H1 (cell line): ENCODE results near the gene SLC22A3. TPM values are rescaled to one million over a fixed set of nuclear protein-coding genes. Genes with fewer than 3 reads are reported as not detected.

Experiments used
- CTCF ChIA-PET: fragments of 300-600 bp; sonication (Branson Sonifier 250); formaldehyde crosslinking; loops from one replicate; lab custom pipeline; 2021; ENCODE audit not compliant: partially characterized antibody; lab: Charles Lee
- POLR2A ChIA-PET: fragments of 300-600 bp; sonication (Branson Sonifier 250); formaldehyde crosslinking; loops from one replicate; lab custom pipeline; 2021; ENCODE audit warnings: inconsistent platforms; ENCODE audit not compliant: partially characterized antibody; lab: Charles Lee
- DNase-seq, 2 experiments: peaks; one replicate each; pipeline versions ENCODE4 v3.0.0 to v3.0.0-alpha.2; 2010 to 2022; ENCODE audit warnings: low spot score in 2 of 2, low read depth in 1 of 2, mixed read lengths in 1 of 2
- FAIRE-seq: peaks from 2 replicates; lab custom pipeline; 2011; peaks lifted over from hg19 to GRCh38; lab: Jason Lieb, UNC
- H2AFZ ChIP-seq: 2 replicates; pipeline ENCODE4 v1.8.1; 2012; ENCODE audit warnings: low read length, inconsistent platforms
- H2AK5ac ChIP-seq: 2 replicates; pipeline ENCODE4 v1.6.1; 2013; ENCODE audit warnings: low read depth, low read length
- H2BK120ac ChIP-seq: replicated peaks from 2 replicates; pipeline ENCODE3; 2013; ENCODE audit warnings: low read depth, low read length, inconsistent platforms
- H2BK12ac ChIP-seq: 2 replicates; pipeline ENCODE4 v1.6.1; 2013; ENCODE audit warnings: low read depth, low read length
- H2BK15ac ChIP-seq: 2 replicates; pipeline ENCODE4 v1.6.1; 2013; ENCODE audit warnings: low read length
- H2BK20ac ChIP-seq: 2 replicates; pipeline ENCODE4 v1.6.1; 2013; ENCODE audit warnings: low read length
- H2BK5ac ChIP-seq: 2 replicates; pipeline ENCODE4 v1.6.1; 2013; ENCODE audit warnings: low read depth, low read length
- H3K14ac ChIP-seq: 2 replicates; pipeline ENCODE4 v1.6.1; 2013; ENCODE audit warnings: inconsistent platforms; ENCODE audit not compliant: insufficient read length
- H3K18ac ChIP-seq: 2 replicates; pipeline ENCODE4 v1.6.1; 2013; ENCODE audit warnings: low read length; ENCODE audit errors: extremely low read depth
- H3K23ac ChIP-seq: 2 replicates; pipeline ENCODE4 v1.6.1; 2013; ENCODE audit warnings: inconsistent platforms; ENCODE audit not compliant: insufficient read length
- H3K23me2 ChIP-seq: 2 replicates; pipeline ENCODE4 v1.6.1; 2013; ENCODE audit warnings: low read depth, low read length
- H3K27ac ChIP-seq: 2 replicates; pipeline ENCODE4 v1.6.1; 2011; ENCODE audit warnings: low read depth, low read length, inconsistent platforms
- H3K27me3 ChIP-seq, 4 experiments: replicated peaks in 1 of 4; 1 replicate in 1 of 4; 2 replicates in 3 of 4; pipeline versions ENCODE4 v1.6.1 to v1.8.1; 2011 to 2013; ENCODE audit warnings: low read length in 3 of 4, mild to moderate bottlenecking in 3 of 4, inconsistent platforms in 2 of 4, mixed read lengths in 2 of 4, moderate library complexity in 1 of 4; ENCODE audit not compliant: control insufficient read depth in 3 of 4, insufficient read depth in 3 of 4; ENCODE audit errors: extremely low read depth in 1 of 4
- H3K36me3 ChIP-seq, 4 experiments: 2 replicates each; pipeline versions ENCODE4 v1.6.1 to v1.8.1; 2011 to 2013; ENCODE audit warnings: mild to moderate bottlenecking in 4 of 4, low read length in 3 of 4, moderate library complexity in 2 of 4, control low read depth in 1 of 4, inconsistent platforms in 1 of 4; ENCODE audit not compliant: insufficient read depth in 4 of 4, control insufficient read depth in 2 of 4
- H3K4ac ChIP-seq: replicated peaks from 2 replicates; pipeline ENCODE3; 2013; ENCODE audit warnings: low read length, low read depth, mixed read lengths, inconsistent platforms; ENCODE audit not compliant: insufficient read length
- H3K4me1 ChIP-seq, 4 experiments: replicated peaks in 1 of 4; 1 replicate in 1 of 4; 2 replicates in 3 of 4; pipeline versions ENCODE4 v1.6.1 to v1.8.1; 2011 to 2013; ENCODE audit warnings: low read length in 3 of 4, inconsistent platforms in 2 of 4, mixed read lengths in 1 of 4; ENCODE audit not compliant: insufficient read depth in 4 of 4, control insufficient read depth in 3 of 4
- H3K4me2 ChIP-seq, 2 experiments: 2 replicates each; pipeline versions ENCODE4 v1.6.1 to v1.8.1; 2011 to 2013; ENCODE audit warnings: low read depth in 2 of 2, low read length in 2 of 2, control low read depth in 1 of 2, inconsistent platforms in 1 of 2, mild to moderate bottlenecking in 1 of 2; ENCODE audit not compliant: insufficient read depth in 1 of 2
- H3K4me3 ChIP-seq, 4 experiments: fragments of 200-600, 300-600 bp in 1 of 4; sonication (generic), shearing (Covaris generic), sonication (Bioruptor Twin) in 1 of 4; 2 replicates each; pipeline versions ENCODE4 v1.5.1 to v1.8.1; 2011 to 2016; ENCODE audit warnings: low read length in 4 of 4, low read depth in 3 of 4, control low read depth in 2 of 4, inconsistent platforms in 2 of 4, mild to moderate bottlenecking in 2 of 4, mixed read lengths in 1 of 4, moderate library complexity in 1 of 4; ENCODE audit not compliant: insufficient read depth in 2 of 4; ENCODE audit errors: extremely low read depth in 1 of 4
- H3K56ac ChIP-seq: replicated peaks from 2 replicates; pipeline ENCODE3; 2013; ENCODE audit warnings: low read depth, mild to moderate bottlenecking, mixed read lengths, low read length, inconsistent platforms; ENCODE audit not compliant: insufficient read length
- H3K79me1 ChIP-seq: 2 replicates; pipeline ENCODE4 v1.6.1; 2013; ENCODE audit warnings: low read depth, low read length, control low read depth
- H3K79me2 ChIP-seq, 2 experiments: 2 replicates each; pipeline versions ENCODE4 v1.6.1 to v1.8.1; 2012 to 2013; ENCODE audit warnings: low read length in 2 of 2, mild to moderate bottlenecking in 2 of 2, inconsistent platforms in 1 of 2; ENCODE audit not compliant: insufficient read depth in 2 of 2, control insufficient read depth in 1 of 2
- H3K9ac ChIP-seq, 4 experiments: replicated peaks in 1 of 4; 1 replicate in 1 of 4; 2 replicates in 3 of 4; pipeline versions ENCODE4 v1.6.1 to v1.8.1; 2011 to 2013; ENCODE audit warnings: low read depth in 3 of 4, low read length in 3 of 4, control low read depth in 2 of 4, mild to moderate bottlenecking in 2 of 4, moderate library complexity in 2 of 4, inconsistent platforms in 1 of 4; ENCODE audit errors: extremely low read depth in 1 of 4
- H3K9me3 ChIP-seq, 2 experiments: 2 replicates each; pipeline versions ENCODE4 v1.6.1 to v1.8.1; 2012 to 2013; ENCODE audit warnings: mild to moderate bottlenecking in 2 of 2, moderate library complexity in 2 of 2, control low read depth in 1 of 2, inconsistent platforms in 1 of 2, low read depth in 1 of 2, low read length in 1 of 2, mixed read lengths in 1 of 2; ENCODE audit not compliant: insufficient read depth in 2 of 2
- H4K20me1 ChIP-seq, 2 experiments: replicated peaks in 1 of 2; 2 replicates each; pipeline versions ENCODE3 to v1.8.1; 2011 to 2013; ENCODE audit warnings: inconsistent platforms in 2 of 2, low read length in 2 of 2, mild to moderate bottlenecking in 1 of 2; ENCODE audit not compliant: insufficient read depth in 2 of 2, control insufficient read depth in 1 of 2
- H4K5ac ChIP-seq: 2 replicates; pipeline ENCODE4 v1.6.1; 2013; ENCODE audit warnings: low read length, low read depth, mixed read lengths, inconsistent platforms; ENCODE audit not compliant: insufficient read length
- H4K8ac ChIP-seq: 2 replicates; pipeline ENCODE4 v1.8.0; 2013; ENCODE audit warnings: mild to moderate bottlenecking, moderate library complexity, low read length, inconsistent platforms; ENCODE audit not compliant: insufficient read depth; ENCODE audit errors: extremely low read depth
- H4K91ac ChIP-seq: replicated peaks from 2 replicates; pipeline ENCODE3; 2013; ENCODE audit warnings: low read length, mixed read lengths, inconsistent platforms; ENCODE audit not compliant: insufficient read length
- ATF2 ChIP-seq: IDR thresholded peaks from 2 replicates; pipeline ENCODE4 v1.6.1; 2012; ENCODE audit warnings: low read length, inconsistent platforms
- BACH1 ChIP-seq: IDR thresholded peaks from 2 replicates; pipeline ENCODE4 v1.6.1; 2012; ENCODE audit warnings: low read length, improper control_type of control experiment
- BRCA1 ChIP-seq: IDR thresholded peaks from 2 replicates; pipeline ENCODE4 v1.6.1; 2012; ENCODE audit warnings: low read depth, low read length, improper control_type of control experiment
- CHD2 ChIP-seq: IDR thresholded peaks from 2 replicates; pipeline ENCODE4 v1.6.1; 2012; ENCODE audit warnings: low read length, improper control_type of control experiment
- HDAC2 ChIP-seq, 2 experiments: fragments of 300-600 bp in 1 of 2; sonication (generic) in 1 of 2; IDR thresholded peaks; 2 replicates each; pipeline ENCODE4 v1.6.1; 2011 to 2012; ENCODE audit warnings: low read depth in 2 of 2, low read length in 2 of 2, mild to moderate bottlenecking in 2 of 2, moderate library complexity in 2 of 2, borderline replicate concordance in 1 of 2, inconsistent platforms in 1 of 2
- KDM4A ChIP-seq: IDR thresholded peaks from one replicate; pipeline ENCODE4 v1.7.1; 2012; ENCODE audit warnings: low read depth, mild to moderate bottlenecking, moderate library complexity, low read length, inconsistent platforms; ENCODE audit not compliant: severe bottlenecking
- MAFK ChIP-seq: IDR thresholded peaks from 2 replicates; pipeline ENCODE4 v1.6.1; 2012; ENCODE audit warnings: low read depth, mild to moderate bottlenecking, improper control_type of control experiment, low read length
- POLR2AphosphoS5 ChIP-seq: IDR thresholded peaks from 2 replicates; pipeline ENCODE4 v1.6.1; 2011; ENCODE audit warnings: low read depth, low read length
- RNF2 ChIP-seq: fragments of 200-900, 300-1000 bp; sonication (generic); IDR thresholded peaks from 2 replicates; pipeline ENCODE4 v1.7.1; 2016; ENCODE audit warnings: borderline replicate concordance, low read depth, mild to moderate bottlenecking, antibody characterized with exemption, low read length; ENCODE audit not compliant: poor library complexity, severe bottlenecking; ENCODE audit errors: missing control alignments
- SAP30 ChIP-seq: fragments of 300-600 bp; sonication (generic); IDR thresholded peaks from 2 replicates; pipeline ENCODE4 v1.7.1; 2012; ENCODE audit warnings: low read length, moderate library complexity, mild to moderate bottlenecking, inconsistent platforms; ENCODE audit not compliant: insufficient read depth, insufficient replicate concordance
- SRF ChIP-seq: IDR thresholded peaks from 2 replicates; pipeline ENCODE4 v1.6.1; 2011; ENCODE audit warnings: mild to moderate bottlenecking, low read depth, low read length, moderate library complexity
- WGBS, 2 experiments: shearing (Covaris generic) in 1 of 2; methylation state at CpG; one replicate each; pipeline versions ENCODE4 v1.1.6 to v1.1.7; 2013 to 2015; ENCODE audit warnings: low lambda C conversion rate in 2 of 2, mixed read lengths in 2 of 2, inconsistent platforms in 1 of 2, low coverage in 1 of 2, missing lambda C conversion rate in 1 of 2; ENCODE audit not compliant: insufficient replicate concordance in 2 of 2, insufficient coverage in 1 of 2, insufficient read length in 1 of 2; ENCODE audit errors: extremely low coverage in 1 of 2, missing lambda C conversion rate in 1 of 2; 5-methylcytosine and 5-hydroxymethylcytosine counted together
- polyA plus RNA-seq, 7 experiments: library from polyadenylated mRNA; depleted of rRNA in 3 of 7; stranded (reverse) in 5 of 7; unstranded in 2 of 7; fragments of >200 nt in 5 of 7; fragments of 200-250 nt in 2 of 7; gene quantifications; 1 replicate in 5 of 7; 2 replicates in 1 of 7; 4 replicates in 1 of 7; pipeline versions ENCODE4 v1.2.1 to v1.2.3, GENCODE V29; 2011 to 2013; ENCODE audit warnings: missing spikeins in 2 of 7, mixed read lengths in 2 of 7
- total RNA-seq: library from RNA; stranded (reverse); fragmentation: NEBNext Ultra II Directional; extraction: Animal tissue kit (Norgen Biotek cat#: 25700); gene quantifications from 2 replicates; pipeline ENCODE4 v1.2.1, GENCODE V29; 2021

Gene SLC22A3
- total and polyA plus RNA-seq, 2 of the 8 experiments (the other 6 are each of a cell fraction or from before 2014, with no cell fraction given) = 1.0 to 2.9 TPM

DNA sequence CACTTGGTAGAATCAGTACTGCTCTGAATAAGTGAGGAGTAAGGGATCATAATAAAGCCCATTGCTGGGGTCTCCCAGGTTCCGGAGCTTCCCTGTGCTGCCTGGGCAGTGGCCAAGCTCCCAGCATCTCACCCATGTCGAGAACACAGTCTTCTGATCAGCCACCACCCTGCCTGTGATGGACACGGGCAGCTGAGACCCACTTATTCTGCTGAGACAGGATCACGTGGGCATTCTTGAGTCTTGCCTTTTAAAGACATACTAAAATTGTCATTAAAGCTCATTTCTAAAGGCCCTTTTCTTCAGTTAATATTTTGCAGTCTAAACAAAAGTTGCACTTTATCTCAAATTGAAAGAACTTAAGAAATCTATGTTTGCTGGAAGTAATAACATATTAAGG, 46.8 kb upstream of the SLC22A3 start:
- Histone ChIP-seq H3K36me3 (no peaks in the 10 kb centered on the region), H3K4me2 (no peak overlapping the region), H3K4me3 (no peak overlapping the region), H2BK15ac (no peak overlapping the region), H3K4ac (no peak overlapping the region), H3K79me1 (no peaks in the 10 kb centered on the region), H4K20me1 (no peaks in the 10 kb centered on the region), H2AFZ (no peak overlapping the region), H3K27me3 (no peaks in the 10 kb centered on the region), H2BK5ac (no peak overlapping the region; the same call in 1 of the 2 replicates), H3K56ac (no peak overlapping the region), H3K27ac (no peak overlapping the region), H3K79me2 (no peaks in the 10 kb centered on the region)
- DNase-seq = no peak
- TF ChIP-seq POLR2AphosphoS5 (no peak), KDM4A (no peak), BRCA1 (no peak), ATF2 (no peak), RNF2 (no peak), SRF (no peak), SAP30 (no peak), BACH1 (no peak), HDAC2 (IDR thresholded peaks at IDR 0.05; ENCODE audit: borderline replicate concordance in 1 of 2, low read depth in 2 of 2, low read length in 2 of 2) (no peak), MAFK (no peak), CHD2 (no peak)
- TF ChIP-seq, all 59 proteins: peak for 0
- Histone ChIP-seq H2AK5ac (no peak overlapping the region), H3K4me1 (peaks cover 0 to 9% (median 4%) of the 10 kb centered on the region in 4 experiments; a peak in 4 of 7 replicates), H4K5ac (no peak overlapping the region), H2BK12ac (no peak overlapping the region), H2BK120ac (no peak overlapping the region), H2BK20ac (no peak overlapping the region), H3K18ac (no peak overlapping the region), H3K9ac (no peak overlapping the region), H3K14ac (no peak overlapping the region), H3K23ac (no peak overlapping the region), H4K8ac (no peak overlapping the region), H4K91ac (no peak overlapping the region), H3K23me2 (peaks cover 5% of the 10 kb centered on the region; the same call in 1 of the 2 replicates), H3K9me3 (peaks cover 0 to 7% of the 10 kb centered on the region in 2 experiments; a peak in 1 of 4 replicates)
- no peak for FAIRE-seq
- POLR2A ChIA-PET = no interaction called here
- CTCF ChIA-PET = no interaction called here
- 91% methylated on average over 4 of the region's 4 CpGs; no CpG with 5 or more reads in 1 of the 2 experiments for WGBS, 2 experiments
